NCI-H1092 (cell line): ENCODE measurements around the gene NT5C.

ENCODE experiments used
- DNase-seq: peaks from one replicate; lab custom pipeline; 2025; lab: John Stamatoyannopoulos, UW

NT5C gene

DNA sequence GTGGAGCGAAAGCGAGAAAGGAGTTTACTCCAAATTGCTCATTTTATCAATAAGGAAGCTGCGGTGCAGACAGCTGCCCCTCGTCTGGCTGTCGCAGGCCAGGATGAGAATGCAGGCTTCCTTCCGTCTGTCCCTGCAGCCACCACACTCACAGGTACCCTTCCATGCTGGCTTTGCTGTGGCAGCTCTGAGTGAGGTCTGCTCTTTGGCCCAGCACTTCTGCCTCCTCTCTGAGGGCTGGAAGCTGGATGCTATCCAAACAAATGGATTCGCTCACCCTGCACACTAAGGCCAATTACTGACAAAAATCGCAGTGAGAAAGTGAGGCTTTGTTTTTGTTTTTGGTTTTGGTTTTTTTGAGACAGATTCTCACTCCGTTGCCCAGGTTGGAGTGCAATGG is 14.8 kb downstream of the NT5C start:
- DNase-seq, result no peak

DNA sequence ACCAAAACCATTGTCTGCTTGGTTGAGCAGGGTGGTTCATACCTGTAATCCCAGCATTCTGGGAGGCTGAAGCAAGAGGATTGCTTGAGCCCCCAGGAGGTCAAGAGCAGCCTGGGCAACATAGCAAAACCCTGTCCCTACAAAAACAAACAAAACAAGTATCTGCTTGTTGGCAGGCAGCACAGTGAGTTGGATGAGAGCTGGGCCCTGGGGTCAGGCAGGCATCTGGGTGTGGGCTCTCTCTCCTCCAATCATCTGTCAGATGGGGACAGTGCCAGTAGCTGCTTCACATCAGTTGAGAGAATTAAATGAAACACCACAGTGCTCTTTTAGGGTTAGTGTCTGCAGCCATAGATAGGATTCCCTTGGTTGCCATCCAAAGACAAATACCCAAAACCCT is 16.0 kb downstream of the NT5C start:
- DNase-seq, result no peak

- DNase-seq, result no peak
Observed at GRCh38 chr17:75114552-75115314, 16.8 kb downstream of the NT5C start.

DNA sequence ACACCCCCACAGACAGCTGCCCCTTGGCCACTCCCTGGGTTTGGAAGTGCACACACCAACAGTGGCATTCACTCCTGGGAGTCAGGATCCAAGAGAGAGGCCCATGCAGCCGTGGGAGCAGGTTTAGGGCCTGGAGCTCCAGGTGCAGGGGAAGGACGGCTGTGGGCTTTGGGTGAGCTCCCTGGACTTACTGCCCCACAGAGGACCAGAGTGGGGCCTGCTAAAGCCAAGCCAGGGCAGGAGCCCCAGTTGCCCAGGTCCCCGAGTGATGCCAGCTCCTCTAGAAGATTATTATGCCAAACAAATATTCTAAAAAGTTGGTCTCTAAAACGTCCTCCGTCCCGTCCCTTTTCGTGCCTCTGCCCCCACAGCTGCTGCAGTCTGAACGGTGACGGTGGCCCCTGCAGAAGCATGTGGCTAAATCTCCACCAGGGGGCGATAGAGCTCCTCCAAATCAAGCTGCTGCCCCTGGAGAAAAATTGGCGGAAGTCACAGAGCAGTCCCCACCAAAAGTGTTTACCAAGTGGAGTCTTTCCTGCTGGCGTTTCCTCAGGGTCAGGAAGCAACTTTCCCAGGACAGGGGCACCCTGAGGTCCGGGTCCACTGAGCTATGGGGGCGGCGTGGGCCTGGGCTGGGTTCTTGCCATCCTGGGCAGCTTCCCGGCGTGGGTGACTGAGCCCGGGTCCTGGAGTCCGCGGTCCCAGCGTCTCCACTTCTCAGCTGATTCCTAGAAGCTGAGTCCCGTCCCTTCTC is 17.6 kb downstream of the NT5C start:
- DNase-seq, result peak; percentile 44

GRCh38 chr17:75111777-75112335 is 19.7 kb downstream of the NT5C start:
- no peak for DNase-seq

- DNase-seq, result no peak
Observed at GRCh38 chr17:75110234-75110937, 21.2 kb downstream of the NT5C start.

DNA sequence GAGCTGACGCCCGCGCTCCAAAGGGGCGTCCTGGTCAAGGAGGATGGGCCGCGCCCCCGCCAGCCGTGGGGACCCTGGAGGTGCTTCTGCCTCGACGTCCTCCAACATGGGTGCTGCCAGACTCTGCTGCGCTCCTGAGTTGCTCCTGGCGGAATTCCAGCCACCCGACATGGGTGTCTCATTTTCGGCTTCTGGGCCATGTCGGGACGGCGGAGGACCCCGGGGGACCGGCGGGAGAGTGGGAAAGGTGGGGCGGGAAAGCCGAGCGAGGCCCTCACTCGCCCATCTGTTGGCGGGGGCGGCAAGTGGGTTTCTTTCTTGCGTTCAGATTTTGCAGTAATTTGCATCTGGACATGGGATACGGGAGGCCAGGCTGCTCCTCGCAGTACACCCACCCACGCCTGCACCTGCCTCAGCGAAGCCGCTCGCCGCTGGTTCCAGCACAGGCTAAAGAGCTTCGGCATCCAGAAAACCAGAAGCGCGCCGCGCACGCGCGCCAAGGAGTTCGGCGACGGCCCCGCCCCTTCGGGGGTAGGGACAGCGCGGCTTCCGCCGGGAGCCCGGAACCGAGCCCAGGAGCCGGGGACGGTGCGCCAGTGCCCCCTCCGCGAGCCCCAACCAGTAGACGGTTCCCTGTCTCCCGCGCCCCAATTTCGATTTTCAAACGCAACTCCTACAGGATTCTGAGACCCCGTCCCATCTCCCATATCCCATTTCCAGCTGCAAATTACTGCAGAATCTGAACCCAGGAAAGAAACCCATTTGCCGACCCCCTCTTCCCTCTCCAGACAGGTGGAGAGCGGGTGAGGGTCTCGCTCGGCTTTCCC is 21.9 kb downstream of the NT5C start, which contains the start of gene ARMC7:
TSS of gene ARMC7 (plus strand) at position 563 of the 827 bp plus-strand sequence. CDS start 320 bp downstream, outside the sequence.
- DNase-seq, result peak; percentile 74

DNA sequence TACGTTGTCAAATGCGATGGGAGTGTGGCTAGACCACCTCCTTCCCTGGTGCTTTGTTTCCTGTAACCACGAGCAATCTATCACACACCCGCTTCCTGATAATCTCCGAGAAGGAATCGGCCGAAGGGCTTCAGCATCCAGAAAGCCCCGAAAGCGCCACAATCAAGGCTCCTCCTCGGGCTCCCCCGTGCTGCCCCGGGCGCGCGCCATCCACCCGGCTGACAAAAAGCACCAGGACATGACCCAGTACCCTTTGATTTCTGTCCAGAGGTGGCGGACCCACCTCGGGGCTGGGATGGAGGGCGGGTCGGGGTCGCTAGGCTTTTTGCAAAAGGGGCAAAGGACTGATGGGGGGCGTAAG is 22.5 kb downstream of the NT5C start:
- DNase-seq, result no peak

DNA sequence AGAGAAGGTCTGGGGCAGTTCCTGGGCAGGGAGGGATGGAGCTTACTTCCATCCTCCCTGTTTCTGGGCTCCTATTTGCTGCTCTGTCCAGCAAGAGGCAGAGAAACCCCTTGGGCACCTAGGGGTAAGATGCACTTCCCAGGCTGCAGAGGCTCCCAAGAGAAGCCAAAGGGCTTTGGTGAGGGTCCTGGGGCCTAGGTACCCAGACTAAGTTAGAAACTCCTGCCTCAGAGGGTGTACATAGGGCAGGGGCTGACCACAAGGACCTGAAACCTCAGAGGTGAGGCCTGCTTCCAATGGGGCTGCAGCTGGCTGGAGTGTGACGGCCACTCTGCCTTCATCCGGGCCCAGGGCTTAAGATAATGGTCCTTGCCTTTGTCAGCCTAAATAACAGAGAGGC is 23.3 kb downstream of the NT5C start:
- DNase-seq, result no peak

GRCh38 chr17:75105126-75106080 is 26.1 kb downstream of the NT5C start:
- DNase-seq, result peak; percentile 45

DNA sequence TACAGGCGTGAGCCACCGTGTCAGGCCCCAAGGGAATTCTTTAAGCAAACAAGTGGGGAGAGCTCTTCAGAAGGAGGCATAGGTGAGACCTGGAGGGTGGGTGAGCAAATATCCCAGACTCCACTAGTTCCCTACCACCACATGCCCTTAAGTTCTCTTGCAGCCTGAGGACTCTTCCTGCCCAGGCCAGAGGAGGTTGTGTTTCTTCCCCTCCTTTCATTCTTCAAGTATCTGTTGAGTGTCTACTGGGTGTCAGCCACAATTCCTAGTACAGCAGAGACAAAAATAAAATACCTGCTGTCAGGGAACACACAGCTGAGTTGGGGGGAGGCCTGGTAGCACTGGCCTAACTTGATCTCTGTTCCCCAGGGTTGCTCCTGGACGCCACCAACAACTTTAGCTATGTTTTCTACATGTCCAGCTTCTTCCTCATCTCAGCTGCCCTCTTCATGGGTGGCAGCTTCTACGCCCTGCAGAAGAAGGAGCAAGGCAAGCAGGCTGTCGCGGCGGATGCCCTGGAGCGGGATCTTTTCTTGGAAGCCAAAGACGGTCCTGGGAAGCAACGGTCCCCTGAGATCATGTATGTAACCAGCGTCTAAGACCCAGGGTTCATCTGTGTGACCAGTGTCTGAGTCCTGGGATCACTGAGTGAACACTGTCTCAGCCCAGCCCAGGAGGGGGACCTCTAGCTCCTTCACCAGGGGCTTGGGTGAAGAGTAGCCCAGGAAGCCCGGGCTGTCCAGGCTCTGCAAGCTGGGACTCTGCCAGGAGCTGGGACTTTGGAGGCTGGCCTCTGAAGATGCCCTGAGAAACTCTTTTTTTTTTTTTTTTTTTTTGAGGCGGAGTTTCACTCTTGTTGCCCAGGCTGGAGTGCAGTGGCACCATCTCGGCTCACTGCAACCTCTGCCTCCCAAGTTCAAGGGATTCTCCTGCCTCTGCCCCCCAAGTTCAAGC is 27.7 kb downstream of the NT5C start:
- DNase-seq, result no peak

- no peak for DNase-seq
Observed at GRCh38 chr17:75102385-75102821, 29.1 kb downstream of the NT5C start.

- DNase-seq, result no peak
Observed at GRCh38 chr17:75099881-75100595, 31.5 kb downstream of the NT5C start.

DNA sequence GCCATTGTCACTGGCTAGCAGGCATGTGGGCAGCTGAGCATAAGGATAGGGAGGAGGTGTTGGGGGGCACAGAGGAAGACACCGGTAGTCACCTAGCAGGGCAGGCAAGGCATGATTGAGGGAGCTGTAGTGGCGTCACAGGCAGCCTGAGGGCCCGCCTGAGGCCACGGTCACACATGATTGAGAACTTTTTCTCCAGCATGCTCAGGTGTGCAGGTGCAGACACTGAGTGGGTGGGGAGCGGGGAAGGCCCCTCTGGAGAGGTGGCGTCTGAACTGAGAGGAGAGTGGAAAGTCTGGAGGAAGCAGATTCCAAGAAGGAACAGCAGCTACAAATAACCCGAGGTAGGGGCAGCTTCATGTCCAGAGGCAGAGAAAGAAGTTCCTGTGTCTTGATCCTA is 32.7 kb downstream of the NT5C start:
- no peak for DNase-seq

- DNase-seq, result no peak
Observed at GRCh38 chr17:75097865-75098264, 33.7 kb downstream of the NT5C start.

GRCh38 chr17:75096082-75096625 is 35.4 kb downstream of the NT5C start:
- DNase-seq, result no peak

GRCh38 chr17:75094871-75095399 is 36.6 kb downstream of the NT5C start:
- DNase-seq, result no peak
